HL-60 (cell line): Measurements from ENCODE around the gene SLC22A5.

Source experiments
- DNase-seq, 2 experiments: peaks; one replicate each; pipeline ENCODE4 v3.0.0-alpha.2; 2010 to 2020; ENCODE audit warnings: low read depth in 1 of 2, low spot score in 1 of 2
- H3K27ac ChIP-seq: fragments of 250-450 bp; sonication (Bioruptor Pico); replicated peaks from 2 replicates; pipeline ENCODE4 v1.5.1; 2020; ENCODE audit warnings: mild to moderate bottlenecking, moderate library complexity
- H3K27me3 ChIP-seq: fragments of 250-450 bp; sonication (Bioruptor Pico); 2 replicates; pipeline ENCODE4 v1.5.1; 2021; ENCODE audit warnings: mild to moderate bottlenecking, moderate library complexity; ENCODE audit not compliant: insufficient read depth, poor library complexity, severe bottlenecking
- H3K4me3 ChIP-seq: replicated peaks from 2 replicates; pipeline ENCODE4 v1.5.1; 2011; ENCODE audit warnings: mild to moderate bottlenecking, control low read depth, low read length; ENCODE audit not compliant: insufficient read depth
- GABPA ChIP-seq: IDR thresholded peaks from 2 replicates; pipeline ENCODE4 v1.6.1; 2012; ENCODE audit warnings: low read depth
- POLR2AphosphoS5 ChIP-seq: IDR thresholded peaks from 2 replicates; pipeline ENCODE4 v1.6.1; 2012; ENCODE audit warnings: low read depth
- REST ChIP-seq: IDR thresholded peaks from 2 replicates; pipeline ENCODE4 v1.6.1; 2012; ENCODE audit warnings: low read depth; ENCODE audit not compliant: insufficient replicate concordance
- SPI1 ChIP-seq: IDR thresholded peaks from 2 replicates; pipeline ENCODE4 v1.6.1; 2012; ENCODE audit warnings: low read depth, mild to moderate bottlenecking, borderline replicate concordance
- TF ChIP-seq, protein P1 (sequence below): IDR thresholded peaks from one replicate; pipeline ENCODE4 v1.5.1; 2011; ENCODE audit warnings: low read length, control low read depth, inconsistent platforms; ENCODE audit not compliant: insufficient read depth

The SLC22A5 gene

DNA sequence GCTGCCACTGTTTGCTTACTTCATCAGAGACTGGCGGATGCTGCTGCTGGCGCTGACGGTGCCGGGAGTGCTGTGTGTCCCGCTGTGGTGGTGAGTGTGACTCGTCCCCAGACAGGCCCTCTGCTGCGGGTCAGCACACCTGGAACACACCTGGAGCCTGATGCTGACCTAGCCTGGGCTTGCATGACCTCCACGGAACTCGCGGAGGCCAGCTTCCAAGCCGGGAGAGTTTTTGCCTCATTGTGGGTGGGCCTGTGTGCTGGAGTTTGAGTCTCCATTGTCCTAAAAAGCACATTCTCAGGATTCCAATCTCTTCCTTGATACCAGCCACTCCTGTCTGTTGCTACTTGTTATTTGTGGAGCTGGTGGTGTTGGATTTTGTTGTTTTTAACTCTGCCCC lies 47.2 kb upstream of the SLC22A5 start:
- H3K27ac ChIP-seq: no peak overlapping the region
- H3K4me3 ChIP-seq: no peak overlapping the region
- no peak for DNase-seq
- TF ChIP-seq REST (no peak), POLR2AphosphoS5 (no peak), GABPA (no peak), SPI1 (no peak)
- TF ChIP-seq, protein P1, sequence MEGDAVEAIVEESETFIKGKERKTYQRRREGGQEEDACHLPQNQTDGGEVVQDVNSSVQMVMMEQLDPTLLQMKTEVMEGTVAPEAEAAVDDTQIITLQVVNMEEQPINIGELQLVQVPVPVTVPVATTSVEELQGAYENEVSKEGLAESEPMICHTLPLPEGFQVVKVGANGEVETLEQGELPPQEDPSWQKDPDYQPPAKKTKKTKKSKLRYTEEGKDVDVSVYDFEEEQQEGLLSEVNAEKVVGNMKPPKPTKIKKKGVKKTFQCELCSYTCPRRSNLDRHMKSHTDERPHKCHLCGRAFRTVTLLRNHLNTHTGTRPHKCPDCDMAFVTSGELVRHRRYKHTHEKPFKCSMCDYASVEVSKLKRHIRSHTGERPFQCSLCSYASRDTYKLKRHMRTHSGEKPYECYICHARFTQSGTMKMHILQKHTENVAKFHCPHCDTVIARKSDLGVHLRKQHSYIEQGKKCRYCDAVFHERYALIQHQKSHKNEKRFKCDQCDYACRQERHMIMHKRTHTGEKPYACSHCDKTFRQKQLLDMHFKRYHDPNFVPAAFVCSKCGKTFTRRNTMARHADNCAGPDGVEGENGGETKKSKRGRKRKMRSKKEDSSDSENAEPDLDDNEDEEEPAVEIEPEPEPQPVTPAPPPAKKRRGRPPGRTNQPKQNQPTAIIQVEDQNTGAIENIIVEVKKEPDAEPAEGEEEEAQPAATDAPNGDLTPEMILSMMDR: no peak
- no peaks in the 10 kb centered on the region for H3K27me3 ChIP-seq

GRCh38 chr5:132323202-132323601 lies 46.3 kb upstream of the SLC22A5 start:
- no peak overlapping the region for H3K27ac ChIP-seq
- no peak for TF ChIP-seq GABPA
- no peak for TF ChIP-seq POLR2AphosphoS5
- TF ChIP-seq, protein P1: no peak
- no peak for TF ChIP-seq REST
- TF ChIP-seq SPI1: no peak
- no peaks in the 10 kb centered on the region for H3K27me3 ChIP-seq
- H3K4me3 ChIP-seq: no peak overlapping the region
- no peak for DNase-seq

GRCh38 chr5:132325691-132326090 lies 43.8 kb upstream of the SLC22A5 start:
- Histone ChIP-seq H3K27me3 (no peaks in the 10 kb centered on the region), H3K4me3 (no peak overlapping the region), H3K27ac (no peak overlapping the region)
- no peak for DNase-seq
- TF ChIP-seq POLR2AphosphoS5 (no peak), REST (no peak), SPI1 (no peak), GABPA (no peak)
- TF ChIP-seq, protein P1: no peak
